ENCODE results near the gene SPTY2D1. TPM values are rescaled to one million over a fixed set of nuclear protein-coding genes. Genes with fewer than 3 reads are reported as not detected.

SPTY2D1 gene
- polyA plus RNA-seq, 1 of the 3 experiments (the other 2 are of a cell fraction) = 5.3 TPM

DNA sequence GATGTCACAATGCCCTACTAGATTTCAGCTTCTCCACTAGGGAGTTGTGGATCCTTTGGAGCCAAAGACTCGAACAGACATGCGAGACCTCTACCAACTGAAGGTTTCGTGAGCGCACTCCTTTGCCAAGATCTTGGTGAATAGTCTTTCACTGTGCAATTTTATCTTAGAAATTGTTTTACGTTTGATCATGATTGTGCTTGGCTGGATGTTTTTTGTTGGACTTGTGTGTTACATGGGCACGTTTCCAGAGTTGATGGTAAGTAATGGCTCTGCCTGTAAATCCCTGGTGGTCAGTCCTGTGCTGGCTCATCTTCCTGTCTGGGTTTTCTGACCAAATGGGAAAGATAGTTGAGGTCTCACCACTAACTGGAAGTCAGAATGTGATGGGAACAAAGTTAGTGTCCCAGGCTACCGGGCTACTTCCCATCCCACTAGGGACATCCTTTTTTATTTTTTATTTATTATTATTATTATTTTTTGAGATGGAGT, 34.4 kb downstream of the SPTY2D1 start, which contains the start of gene MISFA:
MISFA (plus strand) TSS at position 51 of the 492 bp plus-strand sequence; CDS start at position 191, 140 bp downstream.
- CTCF ChIA-PET = no interaction called here

DNA sequence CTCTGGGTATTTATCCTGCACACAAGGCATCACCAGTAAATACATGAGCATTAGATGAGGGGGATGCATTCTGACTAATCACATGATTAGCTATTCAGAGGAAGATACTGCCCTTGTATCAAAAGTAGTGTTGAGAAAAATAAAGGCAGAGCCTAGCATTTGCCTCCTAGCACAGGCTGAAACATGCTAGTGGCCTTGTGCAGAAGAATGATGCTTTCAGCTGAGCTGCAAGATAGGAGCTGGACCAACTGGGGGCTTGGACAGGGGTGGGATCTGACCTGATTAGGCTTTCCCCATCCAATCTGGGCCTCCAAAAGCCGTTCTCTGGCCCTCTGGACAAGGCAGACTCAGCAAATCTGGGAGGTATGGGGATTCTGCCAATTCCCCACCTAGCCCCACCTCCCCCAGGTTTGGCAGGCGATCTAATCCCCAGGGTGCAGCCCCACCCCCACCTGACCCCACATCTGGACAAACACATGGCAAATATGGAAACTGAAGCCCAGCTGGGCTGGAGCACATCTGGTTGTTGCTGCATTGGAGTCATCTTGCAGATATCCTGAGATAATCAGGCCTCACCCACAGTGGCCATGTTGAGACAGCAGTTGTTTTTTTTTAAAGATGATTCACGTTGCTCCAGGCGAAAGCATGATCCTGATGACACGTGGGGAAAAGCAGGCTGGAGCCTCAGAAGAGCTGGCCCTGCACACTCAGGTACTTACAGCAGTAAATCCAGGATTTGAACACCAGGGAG, 39.0 kb downstream of the SPTY2D1 start:
- CTCF ChIA-PET = interaction anchor here (2.7 kb wide), 1 partner anchor 127 kb away, joined by 7 read pairs; no protein-coding TSS in a partner anchor
- peak; percentile 23 for DNase-seq
- POLR2A ChIA-PET = no interaction called here
- TF ChIP-seq POLR2AphosphoS5 (IDR thresholded peaks at IDR 0.05; ENCODE audit: low read depth, low read length) (no peak), RFX5 (IDR thresholded peaks at IDR 0.05; ENCODE audit: low read length) (no peak), MXI1 (IDR thresholded peaks at IDR 0.05; ENCODE audit: low read depth, low read length) (peak; percentile 52; the same call in 1 of the 2 replicates), TAF1 (IDR thresholded peaks at IDR 0.05; ENCODE audit: borderline replicate concordance, low read depth, low read length) (no peak), NFIC (IDR thresholded peaks at IDR 0.05; ENCODE audit: borderline replicate concordance) (no peak), SIN3A (IDR thresholded peaks at IDR 0.05; ENCODE audit: borderline replicate concordance, low read depth, low read length) (no peak), TCF12 (IDR thresholded peaks at IDR 0.05) (peak; percentile 23; the same call in 1 of the 2 replicates)
- TF ChIP-seq, protein P1, sequence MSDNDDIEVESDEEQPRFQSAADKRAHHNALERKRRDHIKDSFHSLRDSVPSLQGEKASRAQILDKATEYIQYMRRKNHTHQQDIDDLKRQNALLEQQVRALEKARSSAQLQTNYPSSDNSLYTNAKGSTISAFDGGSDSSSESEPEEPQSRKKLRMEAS (IDR thresholded peaks at IDR 0.05; ENCODE audit: low read depth) = 0 out of 2 replicates have a peak, but pooled peaks have one; percentile 45
- TF ChIP-seq, protein P2, sequence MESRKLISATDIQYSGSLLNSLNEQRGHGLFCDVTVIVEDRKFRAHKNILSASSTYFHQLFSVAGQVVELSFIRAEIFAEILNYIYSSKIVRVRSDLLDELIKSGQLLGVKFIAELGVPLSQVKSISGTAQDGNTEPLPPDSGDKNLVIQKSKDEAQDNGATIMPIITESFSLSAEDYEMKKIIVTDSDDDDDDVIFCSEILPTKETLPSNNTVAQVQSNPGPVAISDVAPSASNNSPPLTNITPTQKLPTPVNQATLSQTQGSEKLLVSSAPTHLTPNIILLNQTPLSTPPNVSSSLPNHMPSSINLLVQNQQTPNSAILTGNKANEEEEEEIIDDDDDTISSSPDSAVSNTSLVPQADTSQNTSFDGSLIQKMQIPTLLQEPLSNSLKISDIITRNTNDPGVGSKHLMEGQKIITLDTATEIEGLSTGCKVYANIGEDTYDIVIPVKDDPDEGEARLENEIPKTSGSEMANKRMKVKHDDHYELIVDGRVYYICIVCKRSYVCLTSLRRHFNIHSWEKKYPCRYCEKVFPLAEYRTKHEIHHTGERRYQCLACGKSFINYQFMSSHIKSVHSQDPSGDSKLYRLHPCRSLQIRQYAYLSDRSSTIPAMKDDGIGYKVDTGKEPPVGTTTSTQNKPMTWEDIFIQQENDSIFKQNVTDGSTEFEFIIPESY (IDR thresholded peaks at IDR 0.05; ENCODE audit: borderline replicate concordance, low read depth) = no peak

More for the DNA sequence above, 34.4 kb downstream of the SPTY2D1 start, which contains the start of gene MISFA:
- no peaks in the 10 kb centered on the region for H3K9me3 ChIP-seq
- POLR2A ChIA-PET = no interaction called here
- no peak within 1 kb of the TSS for H3K4me2 ChIP-seq
- no peaks in the 10 kb centered on the region; a peak in 1 of 4 replicates for H3K4me1 ChIP-seq (ENCODE audit: control insufficient read depth in 1 of 2, insufficient read depth in 2 of 2, low read depth in 1 of 2, low read length in 1 of 2)
- peaks cover 5% of the 10 kb centered on the region for H3F3A ChIP-seq (replicated peaks; ENCODE audit: insufficient read depth)
- no peak within 1 kb of the TSS for H3K4me3 ChIP-seq (ENCODE audit: low read depth in 2 of 2, low read length in 1 of 2)
- DNase-seq = no peak
- no peak within 1 kb of the TSS for H2AFZ ChIP-seq (ENCODE audit: low read depth)
- H4K20me1 ChIP-seq (ENCODE audit: insufficient read depth) = no peaks in the 10 kb centered on the region
- no peaks in the 10 kb centered on the region for H3K27me3 ChIP-seq (ENCODE audit: insufficient read depth)
- H3K27ac ChIP-seq (ENCODE audit: low read depth in 2 of 2, low read length in 1 of 2) = no peak within 1 kb of the TSS
- peaks cover 0 to 3% of the 10 kb centered on the region in 2 experiments for H3K36me3 ChIP-seq (replicated peaks in 1 of 2; ENCODE audit: control insufficient read depth in 1 of 2, insufficient read depth in 2 of 2, low read length in 1 of 2)
- no peak within 1 kb of the TSS for H3K9ac ChIP-seq
- H3K79me2 ChIP-seq (ENCODE audit: insufficient read depth) = no peaks in the 10 kb centered on the region
- H3K9me2 ChIP-seq = no peaks in the 10 kb centered on the region
- 96% methylated on average over 7 of the region's 7 CpGs for WGBS (ENCODE audit: low lambda C conversion rate)
- TF ChIP-seq, protein P2 (IDR thresholded peaks at IDR 0.05; ENCODE audit: borderline replicate concordance, low read depth) = no peak
- TF ChIP-seq, protein P3, sequence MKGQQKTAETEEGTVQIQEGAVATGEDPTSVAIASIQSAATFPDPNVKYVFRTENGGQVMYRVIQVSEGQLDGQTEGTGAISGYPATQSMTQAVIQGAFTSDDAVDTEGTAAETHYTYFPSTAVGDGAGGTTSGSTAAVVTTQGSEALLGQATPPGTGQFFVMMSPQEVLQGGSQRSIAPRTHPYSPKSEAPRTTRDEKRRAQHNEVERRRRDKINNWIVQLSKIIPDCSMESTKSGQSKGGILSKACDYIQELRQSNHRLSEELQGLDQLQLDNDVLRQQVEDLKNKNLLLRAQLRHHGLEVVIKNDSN (IDR thresholded peaks at IDR 0.05; ENCODE audit: borderline replicate concordance, low read depth) = no peak
- no peak for TF ChIP-seq MXI1 (IDR thresholded peaks at IDR 0.05; ENCODE audit: low read depth, low read length)
- no peak for TF ChIP-seq GATA2 (CRISPR knock-in tag; IDR thresholded peaks at IDR 0.05)
- no peak for TF ChIP-seq RFX5 (IDR thresholded peaks at IDR 0.05; ENCODE audit: low read length)
- TF ChIP-seq, protein P4, sequence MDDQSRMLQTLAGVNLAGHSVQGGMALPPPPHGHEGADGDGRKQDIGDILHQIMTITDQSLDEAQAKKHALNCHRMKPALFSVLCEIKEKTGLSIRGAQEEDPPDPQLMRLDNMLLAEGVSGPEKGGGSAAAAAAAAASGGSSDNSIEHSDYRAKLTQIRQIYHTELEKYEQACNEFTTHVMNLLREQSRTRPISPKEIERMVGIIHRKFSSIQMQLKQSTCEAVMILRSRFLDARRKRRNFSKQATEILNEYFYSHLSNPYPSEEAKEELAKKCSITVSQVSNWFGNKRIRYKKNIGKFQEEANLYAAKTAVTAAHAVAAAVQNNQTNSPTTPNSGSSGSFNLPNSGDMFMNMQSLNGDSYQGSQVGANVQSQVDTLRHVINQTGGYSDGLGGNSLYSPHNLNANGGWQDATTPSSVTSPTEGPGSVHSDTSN (IDR thresholded peaks at IDR 0.05) = no peak
- no peak for TF ChIP-seq MEF2A (IDR thresholded peaks at IDR 0.05; ENCODE audit: borderline replicate concordance, low read depth)
- TF ChIP-seq SMC3 (IDR thresholded peaks at IDR 0.05; ENCODE audit: low read depth, low read length) = no peak
- TF ChIP-seq NFIC (IDR thresholded peaks at IDR 0.05; ENCODE audit: borderline replicate concordance) = no peak

More for the DNA sequence above, 39.0 kb downstream of the SPTY2D1 start:
- no peak overlapping the region for H3K4me2 ChIP-seq
- peaks cover 5 to 11% of the 10 kb centered on the region in 2 experiments; a peak in 2 of 4 replicates for H3K4me1 ChIP-seq (ENCODE audit: control insufficient read depth in 1 of 2, insufficient read depth in 2 of 2, low read depth in 1 of 2, low read length in 1 of 2)
- H4K20me1 ChIP-seq (ENCODE audit: insufficient read depth) = no peaks in the 10 kb centered on the region
- H3K9me3 ChIP-seq = no peaks in the 10 kb centered on the region
- WGBS (ENCODE audit: low lambda C conversion rate) = 66% methylated on average over 4 of the region's 5 CpGs
- no peaks in the 10 kb centered on the region for H3K9me2 ChIP-seq
- no peaks in the 10 kb centered on the region for H3F3A ChIP-seq (replicated peaks; ENCODE audit: insufficient read depth)
- H3K4me3 ChIP-seq (ENCODE audit: low read depth in 2 of 2, low read length in 1 of 2) = no peak overlapping the region
- no peaks in the 10 kb centered on the region for H3K27me3 ChIP-seq (ENCODE audit: insufficient read depth)
- H3K9ac ChIP-seq = no peak overlapping the region
- H2AFZ ChIP-seq (ENCODE audit: low read depth) = no peak overlapping the region
- peaks cover 31% of the 10 kb centered on the region for H3K79me2 ChIP-seq (ENCODE audit: insufficient read depth)
- H3K27ac ChIP-seq (ENCODE audit: low read depth in 2 of 2, low read length in 1 of 2) = no peak overlapping the region
- no peaks in the 10 kb centered on the region for H3K36me3 ChIP-seq (replicated peaks in 1 of 2; ENCODE audit: control insufficient read depth in 1 of 2, insufficient read depth in 2 of 2, low read length in 1 of 2)

Data from SK-N-SH (cell line).